Activated CD8-positive, alpha-beta T cell treated with anti-CD3 and anti-CD28 coated beads for 36 hours (primary cell): ENCODE data around the gene SREBF2. TPM values are rescaled to one million over a fixed set of nuclear protein-coding genes. Genes with fewer than 3 reads are reported as not detected.
A peak's percentile ranks its signal among the peaks of the same experiment; 100 is the strongest.

Source experiments
- ATAC-seq: fragments of 200-7000 bp; cut with Tn5 transposase; one replicate; pipeline ENCODE4 v1.10.0; 2021; ENCODE audit warnings: mild to moderate bottlenecking, moderate library complexity
- CTCF ChIA-PET: fragments of 350-600 bp; sonication (Branson Sonifier 250); formaldehyde crosslinking; loops from one replicate; lab custom pipeline; 2021; ENCODE audit warnings: antibody characterized with exemption; lab: Charles Lee
- POLR2A ChIA-PET: fragments of 350-600 bp; sonication (Branson Sonifier 250); formaldehyde crosslinking; loops from one replicate; lab custom pipeline; 2021; ENCODE audit warnings: antibody characterized with exemption; lab: Charles Lee
- DNase-seq: peaks from one replicate; pipeline ENCODE4 v3.0.0-alpha.2; 2020
- H3K27ac Mint-ChIP-seq: one replicate; pipeline ENCODE4 v1.8.0; 2021; ENCODE audit warnings: mild to moderate bottlenecking, mixed read lengths
- H3K27me3 Mint-ChIP-seq: one replicate; pipeline ENCODE4 v1.8.0; 2021; ENCODE audit warnings: mixed read lengths
- H3K36me3 Mint-ChIP-seq: one replicate; pipeline ENCODE4 v1.8.0; 2021; ENCODE audit warnings: low read depth, mixed read lengths
- H3K4me1 Mint-ChIP-seq: one replicate; pipeline ENCODE4 v1.8.0; 2021; ENCODE audit warnings: low read depth, mixed read lengths
- H3K4me3 Mint-ChIP-seq: one replicate; pipeline ENCODE4 v1.8.0; 2021; ENCODE audit warnings: mild to moderate bottlenecking, moderate library complexity, mixed read lengths
- H3K9me3 Mint-ChIP-seq: one replicate; pipeline ENCODE4 v1.8.0; 2021; ENCODE audit warnings: mixed read lengths
- CTCF ChIP-seq: fragments of 200-600 bp; IDR thresholded peaks from one replicate; pipeline ENCODE4 v1.8.0; 2022; ENCODE audit warnings: antibody characterized with exemption, mild to moderate bottlenecking
- intact Hi-C: fragments of 100-400 bp; cut with micrococcal nuclease; formaldehyde crosslinking; loops from one replicate; pipeline ENCODE4 v1.10.0; 2022
- total RNA-seq, 2 experiments: library from RNA; stranded (reverse); gene quantifications; one replicate each; pipeline ENCODE4 v1.2.3, GENCODE V29; 2021

SREBF2 gene
- total RNA-seq, 2 experiments from 2014 or later, result 87.1 to 92.9 TPM

DNA sequence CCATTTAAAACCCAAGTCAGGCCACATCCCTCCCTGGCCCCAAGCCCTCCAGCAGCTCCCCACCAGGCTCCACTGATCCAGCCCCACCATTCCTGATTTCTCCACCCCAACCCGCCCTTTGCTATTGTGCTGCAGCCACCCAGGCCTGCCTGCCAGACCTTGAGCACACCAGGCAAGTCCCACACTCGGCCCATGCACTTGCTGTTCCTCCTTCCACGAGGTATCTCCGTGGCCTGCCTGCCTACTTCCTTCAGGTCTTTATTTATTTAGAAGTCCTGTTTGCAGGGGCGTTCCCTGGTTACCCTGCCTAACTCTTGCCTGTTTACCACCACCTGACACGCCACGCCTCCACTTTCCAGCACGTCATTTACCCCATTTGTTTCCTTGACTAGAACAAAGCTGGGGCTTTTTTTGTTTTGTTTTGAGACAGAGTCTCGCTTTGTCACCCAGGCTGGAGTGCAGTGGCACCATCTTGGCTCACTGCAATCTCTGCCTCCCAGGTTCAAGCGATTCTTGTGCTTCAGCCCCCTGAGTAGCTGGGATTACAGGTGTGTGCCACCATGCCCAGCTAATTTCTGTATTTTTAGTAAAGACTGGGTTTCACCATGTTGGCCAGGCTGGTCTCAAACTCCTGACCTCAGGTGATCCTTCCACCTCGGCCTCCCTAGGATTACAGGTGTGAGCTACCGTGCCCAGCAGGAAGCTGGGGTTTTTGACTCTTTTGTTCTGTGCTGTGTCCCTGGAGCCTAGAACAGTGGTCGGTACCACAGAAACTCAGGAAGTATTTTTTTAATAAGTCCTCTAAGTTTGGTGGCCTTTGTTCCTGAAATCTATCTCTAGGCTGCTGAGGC is 107.3 kb downstream of the SREBF2 start:
- H3K27me3 Mint-ChIP-seq, result no peaks in the 10 kb centered on the region
- ATAC-seq (peak; percentile 78), DNase-seq (peak; percentile 100)
- intact Hi-C loops, result loop anchor here (5.0 to 10.0 kb wide), 4 partner anchors 78 to 243 kb away; partner anchors contain the start of genes MEI1, NAGA, PHETA2 and SMDT1
- CTCF ChIA-PET, result interaction anchor here (0.6 to 6.7 kb wide), 30 partner anchors 9 to 273 kb away, joined by 3 to 62 read pairs (median 6); partner anchors contain the start of genes CCDC134, MEI1, SMDT1 and SNU13
- H3K27ac Mint-ChIP-seq, result peak overlapping the region; percentile 100
- no peaks in the 10 kb centered on the region for H3K9me3 Mint-ChIP-seq
- H3K4me1 Mint-ChIP-seq, result peaks cover 56% of the 10 kb centered on the region
- no peak for TF ChIP-seq CTCF
- POLR2A ChIA-PET, result interaction anchor here (0.5 to 8.3 kb wide), 29 partner anchors 9 to 503 kb away, joined by 3 to 134 read pairs (median 4); partner anchors contain the start of genes CCDC134, MEI1, SMDT1 and SNU13
- H3K36me3 Mint-ChIP-seq, result peaks cover 72% of the 10 kb centered on the region
- H3K4me3 Mint-ChIP-seq, result peak overlapping the region; percentile 74

GRCh38 chr22:41940832-41941765 is 108.2 kb downstream of the SREBF2 start:
- H3K4me1 Mint-ChIP-seq, result peaks cover 58% of the 10 kb centered on the region
- no peaks in the 10 kb centered on the region for H3K9me3 Mint-ChIP-seq
- peak overlapping the region; percentile 74 for H3K4me3 Mint-ChIP-seq
- intact Hi-C loops, result loop anchor here (5.0 to 10.0 kb wide), 4 partner anchors 79 to 244 kb away; partner anchors contain the start of genes MEI1, NAGA, PHETA2 and SMDT1
- H3K36me3 Mint-ChIP-seq, result peaks cover 78% of the 10 kb centered on the region
- ChIA-PET POLR2A (interaction anchor here (0.8 to 8.3 kb wide), 23 partner anchors 8 to 502 kb away, joined by 3 to 134 read pairs (median 6); partner anchors contain the start of genes CCDC134, MEI1, SMDT1 and SREBF2), CTCF (interaction anchor here (0.6 to 6.7 kb wide), 35 partner anchors 8 to 274 kb away, joined by 3 to 62 read pairs (median 5); partner anchors contain the start of genes CCDC134, MEI1, SMDT1 and SNU13)
- peak; percentile 75 for ATAC-seq
- no peaks in the 10 kb centered on the region for H3K27me3 Mint-ChIP-seq
- peak; percentile 94 for TF ChIP-seq CTCF
- H3K27ac Mint-ChIP-seq, result peak overlapping the region; percentile 100
- peak; percentile 91 for DNase-seq

GRCh38 chr22:41943661-41944209 is 110.8 kb downstream of the SREBF2 start:
- Mint-ChIP-seq H3K4me3 (peak overlapping the region; percentile 42), H3K36me3 (peaks cover 67% of the 10 kb centered on the region), H3K27ac (peak overlapping the region; percentile 60), H3K27me3 (no peaks in the 10 kb centered on the region), H3K4me1 (peaks cover 66% of the 10 kb centered on the region), H3K9me3 (no peaks in the 10 kb centered on the region)
- no peak for ATAC-seq
- ChIA-PET CTCF (interaction anchor here (0.9 to 3.1 kb wide), 6 partner anchors 17 to 246 kb away, joined by 3 to 24 read pairs (median 6); partner anchors contain the start of gene TNFRSF13C), POLR2A (interaction anchor here (0.5 to 1.6 kb wide), 10 partner anchors 9 to 513 kb away, joined by 3 to 4 read pairs (median 3); partner anchors contain the start of genes CCDC134 and SREBF2)
- no peak for DNase-seq
- intact Hi-C loops, result loop anchor here (5.0 to 10.0 kb wide), 4 partner anchors 81 to 246 kb away; partner anchors contain the start of genes MEI1, NAGA, PHETA2 and SMDT1
- no peak for TF ChIP-seq CTCF

- H3K36me3 Mint-ChIP-seq, result peaks cover 37% of the 10 kb centered on the region
- DNase-seq (peak; percentile 98), ATAC-seq (peak; percentile 97)
- H3K4me1 Mint-ChIP-seq, result peaks cover 41% of the 10 kb centered on the region
- TF ChIP-seq CTCF, result peak; percentile 10
- no peaks in the 10 kb centered on the region for H3K27me3 Mint-ChIP-seq
- intact Hi-C loops, result loop anchor here (10.0 kb wide), 1 partner anchor 128 kb away; the partner anchor contains the start of genes NAGA, PHETA2 and SMDT1
- H3K9me3 Mint-ChIP-seq, result no peaks in the 10 kb centered on the region
- POLR2A ChIA-PET, result interaction anchor here (0.7 to 2.2 kb wide), 18 partner anchors 14 to 509 kb away, joined by 3 to 13 read pairs (median 3); partner anchors contain the start of genes CCDC134, NDUFA6, SNU13 and SREBF2
- peak within 1 kb of the TSS; percentile 88 for H3K4me3 Mint-ChIP-seq
- H3K27ac Mint-ChIP-seq, result peak within 1 kb of the TSS; percentile 94
- CTCF ChIA-PET, result interaction anchor here (0.6 to 2.3 kb wide), 13 partner anchors 10 to 498 kb away, joined by 3 to 19 read pairs (median 4); partner anchors contain the start of gene MEI1
These were observed 113.9 kb downstream of the SREBF2 start, which contains the start of gene CENPM for GRCh38 chr22:41946629-41947423. Gene CENPM, minus strand, starts transcription at chr22:41947152. Its CDS starts 76 bp downstream, at chr22:41947076.
